ENCODE data around the gene SNPH. TPM values are rescaled to one million over a fixed set of nuclear protein-coding genes. Genes with fewer than 3 reads are reported as not detected.

SNPH gene
- total RNA-seq, 4 donors from 2014 or later = 1.5 to 2.0 (median 1.7) TPM

- no peak for TF ChIP-seq CTCF (IDR thresholded peaks at IDR 0.05; ENCODE audit: low read depth)
Measured at GRCh38 chr20:1286267-1287024, 20.4 kb downstream of the SNPH start.

GRCh38 chr20:1287306-1287705 lies 21.2 kb downstream of the SNPH start:
- no peak for TF ChIP-seq CTCF (IDR thresholded peaks at IDR 0.05; ENCODE audit: low read depth)

- no peak for TF ChIP-seq CTCF (IDR thresholded peaks at IDR 0.05; ENCODE audit: low read depth)
Measured at GRCh38 chr20:1287787-1288569, 21.9 kb downstream of the SNPH start.

- TF ChIP-seq CTCF (IDR thresholded peaks at IDR 0.05; ENCODE audit: low read depth) = no peak
Measured at GRCh38 chr20:1291191-1291741, 25.2 kb downstream of the SNPH start.

GRCh38 chr20:1292620-1293019 lies 26.5 kb downstream of the SNPH start:
- no peak for TF ChIP-seq CTCF (IDR thresholded peaks at IDR 0.05; ENCODE audit: low read depth)

- TF ChIP-seq CTCF (IDR thresholded peaks at IDR 0.05; ENCODE audit: low read depth) = no peak
Measured at GRCh38 chr20:1293641-1294379, 27.7 kb downstream of the SNPH start.

Data from subcutaneous adipose tissue (tissue), 4 donors.